Stimulated activated CD4-positive, alpha-beta T cell treated with anti-CD3 and anti-CD28 coated beads, Interleukin-2, amount 100 ng/mL, for 24 hours (primary cell): Measurements from ENCODE around the gene GJD2.
A peak's percentile ranks its signal among the peaks of the same experiment; 100 is the strongest.

Source experiments
- DNase-seq, 2 donors: peaks; one replicate each; pipeline ENCODE4 v3.0.0-alpha.2; 2020

GJD2 gene

GRCh38 chr15:34754674-34755418 is at the start of gene GJD2:
Gene GJD2, minus strand, starts transcription at chr15:34754998. Its CDS starts 510 bp downstream, at chr15:34754488.
- no peak for DNase-seq

GRCh38 chr15:34804113-34804512 is 49.3 kb upstream of the GJD2 start:
- DNase-seq = no peak

- no peak for DNase-seq
These were observed 48.3 kb upstream of the GJD2 start for GRCh38 chr15:34802803-34803750.

GRCh38 chr15:34802371-34802770 is 47.6 kb upstream of the GJD2 start:
- DNase-seq = no peak

- DNase-seq = no peak
These were observed 44.6 kb upstream of the GJD2 start for GRCh38 chr15:34799149-34800101.

GRCh38 chr15:34796847-34797435 is 42.1 kb upstream of the GJD2 start:
- no peak for DNase-seq

GRCh38 chr15:34795267-34796081 is 40.7 kb upstream of the GJD2 start, which contains the start of gene ACTC1:
Gene ACTC1, minus strand, starts transcription at chr15:34795549. Its CDS starts 741 bp downstream, at chr15:34794808.
- DNase-seq = peak in 1 of 2 donors; percentile 18

GRCh38 chr15:34794590-34795206 is 39.9 kb upstream of the GJD2 start:
- DNase-seq = no peak

- DNase-seq = no peak
These were observed 39.1 kb upstream of the GJD2 start for GRCh38 chr15:34793901-34794300.

GRCh38 chr15:34793071-34793470 is 38.3 kb upstream of the GJD2 start:
- no peak for DNase-seq

- no peak for DNase-seq
These were observed 36.9 kb upstream of the GJD2 start for GRCh38 chr15:34791701-34792100.

- DNase-seq = no peak
These were observed 35.3 kb upstream of the GJD2 start for GRCh38 chr15:34790121-34790520.

GRCh38 chr15:34789326-34789725 is 34.5 kb upstream of the GJD2 start:
- DNase-seq = no peak

GRCh38 chr15:34786206-34786605 is 31.4 kb upstream of the GJD2 start:
- no peak for DNase-seq

GRCh38 chr15:34783991-34784390 is 29.2 kb upstream of the GJD2 start:
- no peak for DNase-seq

GRCh38 chr15:34783431-34783830 is 28.6 kb upstream of the GJD2 start:
- no peak for DNase-seq

GRCh38 chr15:34782901-34783300 is 28.1 kb upstream of the GJD2 start:
- DNase-seq = no peak

- no peak for DNase-seq
These were observed 25.9 kb upstream of the GJD2 start for GRCh38 chr15:34780725-34781124.

GRCh38 chr15:34776606-34777105 is 21.9 kb upstream of the GJD2 start:
- DNase-seq = no peak

- DNase-seq = no peak
These were observed 19.1 kb upstream of the GJD2 start for GRCh38 chr15:34773917-34774316.

GRCh38 chr15:34773013-34773412 is 18.2 kb upstream of the GJD2 start:
- no peak for DNase-seq
